H9 (cell line): ENCODE data around the gene SLX4IP. TPM values are rescaled to one million over a fixed set of nuclear protein-coding genes. Genes with fewer than 3 reads are reported as not detected.
A peak's percentile ranks its signal among the peaks of the same experiment; 100 is the strongest.

Source experiments
- DNase-seq: peaks from one replicate; pipeline ENCODE4 v3.0.0-alpha.2; 2017
- H2AFZ ChIP-seq: one replicate; pipeline ENCODE4 v1.6.1; 2013; ENCODE audit warnings: mild to moderate bottlenecking, low read length, control low read depth, moderate library complexity
- H2AK5ac ChIP-seq: 2 replicates; pipeline ENCODE4 v1.6.1; 2013; ENCODE audit warnings: low read length, control low read depth, mixed read lengths; ENCODE audit not compliant: insufficient read length
- H2BK120ac ChIP-seq: one replicate; pipeline ENCODE4 v1.6.1; 2013; ENCODE audit warnings: low read depth, mild to moderate bottlenecking, low read length, control low read depth, inconsistent platforms; ENCODE audit not compliant: poor library complexity, severe bottlenecking
- H2BK12ac ChIP-seq: 2 replicates; pipeline ENCODE4 v1.6.1; 2013; ENCODE audit warnings: low read length, control low read depth, mixed read lengths, low read depth; ENCODE audit not compliant: insufficient read length
- H2BK15ac ChIP-seq: 2 replicates; pipeline ENCODE4 v1.6.1; 2013; ENCODE audit warnings: low read depth, low read length, control low read depth
- H2BK20ac ChIP-seq: one replicate; pipeline ENCODE4 v1.6.1; 2013; ENCODE audit warnings: low read depth, mild to moderate bottlenecking, low read length, control low read depth, inconsistent platforms; ENCODE audit not compliant: poor library complexity, severe bottlenecking
- H2BK5ac ChIP-seq: 2 replicates; pipeline ENCODE4 v1.6.1; 2013; ENCODE audit warnings: low read length, control low read depth, mixed read lengths; ENCODE audit not compliant: insufficient read length
- H3K14ac ChIP-seq: 2 replicates; pipeline ENCODE4 v1.6.1; 2013; ENCODE audit warnings: low read length, control low read depth; ENCODE audit not compliant: insufficient read depth
- H3K18ac ChIP-seq: 2 replicates; pipeline ENCODE4 v1.6.1; 2013; ENCODE audit warnings: low read depth, mild to moderate bottlenecking, mixed read lengths, low read length, control low read depth; ENCODE audit not compliant: insufficient read length
- H3K23ac ChIP-seq: 2 replicates; pipeline ENCODE4 v1.6.1; 2013; ENCODE audit warnings: low read length, control low read depth, mixed read lengths, low read depth; ENCODE audit not compliant: insufficient read length
- H3K23me2 ChIP-seq: 2 replicates; pipeline ENCODE4 v1.6.1; 2013; ENCODE audit warnings: low read depth, mild to moderate bottlenecking, mixed read lengths, low read length, control low read depth; ENCODE audit not compliant: insufficient read length, poor library complexity, severe bottlenecking
- H3K27ac ChIP-seq: 2 replicates; pipeline ENCODE4 v1.5.1; 2013; ENCODE audit warnings: low read length, control low read depth, mixed read lengths, low read depth; ENCODE audit not compliant: insufficient read length
- H3K27me3 ChIP-seq: 2 replicates; pipeline ENCODE4 v1.6.1; 2013; ENCODE audit warnings: low read length, control low read depth, inconsistent platforms; ENCODE audit not compliant: insufficient read depth
- H3K4ac ChIP-seq: 2 replicates; pipeline ENCODE4 v1.6.1; 2013; ENCODE audit warnings: low read depth, mild to moderate bottlenecking, control low read depth, inconsistent platforms, low read length, moderate library complexity
- H3K4me1 ChIP-seq: 2 replicates; pipeline ENCODE4 v1.6.1; 2013; ENCODE audit warnings: low read length, control low read depth, inconsistent platforms; ENCODE audit not compliant: insufficient read depth
- H3K4me2 ChIP-seq: 2 replicates; pipeline ENCODE4 v1.6.1; 2013; ENCODE audit warnings: low read length, control low read depth, mixed read lengths; ENCODE audit not compliant: insufficient read length, insufficient read depth
- H3K56ac ChIP-seq: 2 replicates; pipeline ENCODE4 v1.6.1; 2013; ENCODE audit warnings: low read depth, mild to moderate bottlenecking, mixed read lengths, low read length, control low read depth; ENCODE audit not compliant: insufficient read length
- H3K79me1 ChIP-seq: 2 replicates; pipeline ENCODE4 v1.6.1; 2013; ENCODE audit warnings: low read depth, mild to moderate bottlenecking, moderate library complexity, low read length, control low read depth, inconsistent platforms; ENCODE audit not compliant: insufficient read depth, poor library complexity, severe bottlenecking
- H3K79me2 ChIP-seq: 2 replicates; pipeline ENCODE4 v1.6.1; 2013; ENCODE audit warnings: low read length, control low read depth, inconsistent platforms; ENCODE audit not compliant: insufficient read depth
- H3K9ac ChIP-seq: 2 replicates; pipeline ENCODE4 v1.6.1; 2013; ENCODE audit warnings: low read length, control low read depth, mixed read lengths; ENCODE audit not compliant: insufficient read length; ENCODE audit errors: extremely low read depth
- H3K9me3 ChIP-seq: one replicate; pipeline ENCODE4 v1.6.1; 2013; ENCODE audit warnings: low read depth, low read length, inconsistent platforms; ENCODE audit not compliant: control insufficient read depth
- H3T11ph ChIP-seq: one replicate; pipeline ENCODE4 v1.6.1; 2013; ENCODE audit warnings: mild to moderate bottlenecking, low read length, control low read depth, inconsistent platforms
- H4K20me1 ChIP-seq: one replicate; pipeline ENCODE4 v1.6.1; 2013; ENCODE audit not compliant: control insufficient read depth, insufficient read length, insufficient read depth
- H4K5ac ChIP-seq: 2 replicates; pipeline ENCODE4 v1.6.1; 2013; ENCODE audit warnings: low read depth, mild to moderate bottlenecking, mixed read lengths, low read length, control low read depth; ENCODE audit not compliant: insufficient read length
- H4K8ac ChIP-seq: replicated peaks from 2 replicates; pipeline ENCODE4 v1.6.1; 2013; ENCODE audit warnings: low read length, control low read depth, mixed read lengths, low read depth; ENCODE audit not compliant: insufficient read length
- H4K91ac ChIP-seq: 2 replicates; pipeline ENCODE4 v1.6.1; 2013; ENCODE audit warnings: low read depth, mild to moderate bottlenecking, moderate library complexity, mixed read lengths, low read length, control low read depth; ENCODE audit not compliant: insufficient read length
- H3K27ac Mint-ChIP-seq, 3 experiments: 2 replicates in 2 of 3; 3 replicates in 1 of 3; pipeline ENCODE4 v1.8.0; 2020 to 2021; ENCODE audit warnings: mixed read lengths in 3 of 3, mild to moderate bottlenecking in 1 of 3, moderate library complexity in 1 of 3
- H3K27me3 Mint-ChIP-seq: 2 replicates; pipeline ENCODE4 v1.8.0; 2021; ENCODE audit warnings: low read depth, mild to moderate bottlenecking, moderate library complexity, mixed read lengths
- H3K36me3 Mint-ChIP-seq, 3 experiments: 2 replicates in 2 of 3; 3 replicates in 1 of 3; pipeline ENCODE4 v1.8.0; 2020 to 2021; ENCODE audit warnings: low read depth in 3 of 3, mixed read lengths in 3 of 3; ENCODE audit not compliant: insufficient read depth in 1 of 3
- H3K4me1 Mint-ChIP-seq, 2 experiments: 2 replicates each; pipeline ENCODE4 v1.8.0; 2020; ENCODE audit warnings: mixed read lengths in 2 of 2
- H3K4me3 Mint-ChIP-seq, 2 experiments: 2 replicates in 1 of 2; 3 replicates in 1 of 2; pipeline ENCODE4 v1.8.0; 2020 to 2021; ENCODE audit warnings: mild to moderate bottlenecking in 2 of 2, mixed read lengths in 2 of 2, moderate library complexity in 1 of 2
- H3K9me3 Mint-ChIP-seq, 2 experiments: 2 replicates in 1 of 2; 3 replicates in 1 of 2; pipeline ENCODE4 v1.8.0; 2020; ENCODE audit warnings: mild to moderate bottlenecking in 2 of 2, mixed read lengths in 2 of 2, moderate library complexity in 1 of 2
- CTCF ChIP-seq: fragments of 200-600 bp; sonication (generic); conservative IDR thresholded peaks from 3 replicates; pipeline ENCODE4 v1.8.0; 2021; ENCODE audit warnings: antibody characterized with exemption, mild to moderate bottlenecking
- WGBS: extraction: QIAGEN DNeasy Blood & Tissue Kit; methylation state at CpG from one replicate; pipeline ENCODE4 v1.1.7; 2013; ENCODE audit warnings: missing lambda C conversion rate, low lambda C conversion rate, mixed read lengths; ENCODE audit not compliant: insufficient read length; ENCODE audit errors: extremely low coverage; 5-methylcytosine and 5-hydroxymethylcytosine counted together
- total RNA-seq: library from RNA; stranded (reverse); gene quantifications from 2 replicates; pipeline ENCODE4 v1.2.1, GENCODE V29; 2021

Gene SLX4IP
- total RNA-seq, 1 experiment from 2014 or later, result 7.9 TPM

GRCh38 chr20:10492844-10493243, 57.7 kb downstream of the SLX4IP start:
- H4K91ac ChIP-seq, result no peak overlapping the region
- H3K4me3 Mint-ChIP-seq, result no peak overlapping the region
- H3K36me3 Mint-ChIP-seq, result no peaks in the 10 kb centered on the region; a peak in 1 of 7 replicates
- H3K4me1 ChIP-seq, result peaks cover 9% of the 10 kb centered on the region; the same call in 1 of the 2 replicates
- H3K23ac ChIP-seq, result no peak overlapping the region
- H3T11ph ChIP-seq, result no peak overlapping the region
- H2BK20ac ChIP-seq, result no peak overlapping the region
- no peak overlapping the region for H3K18ac ChIP-seq
- peaks cover 48 to 54% of the 10 kb centered on the region in 2 experiments for H3K4me1 Mint-ChIP-seq
- no peak overlapping the region for H4K8ac ChIP-seq
- no peak overlapping the region for H3K4ac ChIP-seq
- TF ChIP-seq CTCF, result peak; percentile 29; the same call in 2 of the 3 replicates
- no peak overlapping the region for H2BK120ac ChIP-seq
- no peaks in the 10 kb centered on the region for H3K9me3 ChIP-seq
- no peak overlapping the region for H2BK12ac ChIP-seq
- no peak overlapping the region for H3K9ac ChIP-seq
- H3K27ac Mint-ChIP-seq, result no peak overlapping the region
- H3K79me2 ChIP-seq, result no peaks in the 10 kb centered on the region
- no peaks in the 10 kb centered on the region for H3K27me3 ChIP-seq
- H2BK5ac ChIP-seq, result no peak overlapping the region
- no peak overlapping the region for H4K5ac ChIP-seq
- H3K4me2 ChIP-seq, result no peak overlapping the region
- H3K79me1 ChIP-seq, result no peaks in the 10 kb centered on the region
- no peaks in the 10 kb centered on the region; the same call in 1 of the 2 replicates for H3K27me3 Mint-ChIP-seq
- peaks cover 0 to 5% of the 10 kb centered on the region in 2 experiments; a peak in 1 of 5 replicates for H3K9me3 Mint-ChIP-seq
- H3K27ac ChIP-seq, result no peak overlapping the region
- no peak overlapping the region for H3K14ac ChIP-seq
- H3K23me2 ChIP-seq, result no peaks in the 10 kb centered on the region
- H2AFZ ChIP-seq, result no peak overlapping the region
- no peak for DNase-seq
- H2AK5ac ChIP-seq, result no peak overlapping the region
- H2BK15ac ChIP-seq, result no peak overlapping the region
- H4K20me1 ChIP-seq, result no peaks in the 10 kb centered on the region
- no CpG with 5 or more reads among the region's 2 CpGs for WGBS
- no peak overlapping the region for H3K56ac ChIP-seq
